Activated naive CD4-positive, alpha-beta T cell treated with Interleukin-2 at 50 U/mL for 16 hours (primary cell): Measurements from ENCODE around the gene AKT3.
"Not testable (repeated sequence)": the region's sequence is repeated elsewhere in the genome, so short reads cannot be mapped to it uniquely, and the experiment has no call there.

Experiments used
- DNase-seq: peaks from one replicate; pipeline ENCODE4 v3.0.0-alpha.2; 2020

AKT3 gene

GRCh38 chr1:243772361-243773050 lies 77.5 kb downstream of the AKT3 start:
- DNase-seq, result not testable (repeated sequence)

- DNase-seq, result no peak
These were observed 79.2 kb downstream of the AKT3 start for GRCh38 chr1:243770860-243771259.

GRCh38 chr1:243765676-243766075 lies 84.4 kb downstream of the AKT3 start:
- no peak for DNase-seq

- no peak for DNase-seq
These were observed 86.2 kb downstream of the AKT3 start for GRCh38 chr1:243763806-243764205.

GRCh38 chr1:243758647-243759046 lies 91.4 kb downstream of the AKT3 start:
- DNase-seq, result no peak

- DNase-seq, result no peak
These were observed 93.5 kb downstream of the AKT3 start for GRCh38 chr1:243756529-243756928.

GRCh38 chr1:243754348-243754747 lies 95.7 kb downstream of the AKT3 start:
- no peak for DNase-seq

GRCh38 chr1:243751506-243751905 lies 98.5 kb downstream of the AKT3 start:
- no peak for DNase-seq

- no peak for DNase-seq
These were observed 101.2 kb downstream of the AKT3 start for GRCh38 chr1:243748706-243749283.

- DNase-seq, result no peak
These were observed 101.8 kb downstream of the AKT3 start for GRCh38 chr1:243748227-243748626.

- DNase-seq, result no peak
These were observed 103.3 kb downstream of the AKT3 start for GRCh38 chr1:243746751-243747150.

GRCh38 chr1:243745356-243745755 lies 104.7 kb downstream of the AKT3 start:
- no peak for DNase-seq

- no peak for DNase-seq
These were observed 107.2 kb downstream of the AKT3 start for GRCh38 chr1:243742819-243743218.

GRCh38 chr1:243740255-243740999 lies 109.6 kb downstream of the AKT3 start:
- no peak for DNase-seq

GRCh38 chr1:243739335-243740003 lies 110.6 kb downstream of the AKT3 start:
- no peak for DNase-seq

GRCh38 chr1:243738020-243738419 lies 112.0 kb downstream of the AKT3 start:
- no peak for DNase-seq

GRCh38 chr1:243735457-243735856 lies 114.6 kb downstream of the AKT3 start:
- DNase-seq, result no peak

GRCh38 chr1:243734308-243734695 lies 115.7 kb downstream of the AKT3 start:
- DNase-seq, result no peak

- no peak for DNase-seq
These were observed 116.3 kb downstream of the AKT3 start for GRCh38 chr1:243733670-243734307.

- DNase-seq, result no peak
These were observed 117.4 kb downstream of the AKT3 start for GRCh38 chr1:243732637-243733036.

- no peak for DNase-seq
These were observed 117.9 kb downstream of the AKT3 start for GRCh38 chr1:243731974-243732625.

GRCh38 chr1:243731301-243731891 lies 118.6 kb downstream of the AKT3 start:
- DNase-seq, result no peak
